Stimulated activated CD8-positive, alpha-beta memory T cell treated with anti-CD3 and anti-CD28 coated beads, Interleukin-12 subunit alpha, Interleukin-12 subunit beta, amount 100 ng/mL, for 24 hours (primary cell): Measurements from ENCODE around the gene GLP2R.

ENCODE experiments used
- DNase-seq: peaks from one replicate; pipeline ENCODE4 v3.0.0-alpha.2; 2020; ENCODE audit errors: extremely low read depth

Gene GLP2R

GRCh38 chr17:9922012-9922848, 96.5 kb downstream of the GLP2R start:
- no peak for DNase-seq

GRCh38 chr17:9924735-9925191, 99.0 kb downstream of the GLP2R start:
- no peak for DNase-seq

GRCh38 chr17:9925457-9925856, 99.7 kb downstream of the GLP2R start:
- no peak for DNase-seq

- DNase-seq, result no peak
These were observed 100.6 kb downstream of the GLP2R start for GRCh38 chr17:9926150-9926804.

GRCh38 chr17:9928601-9929333, 103.0 kb downstream of the GLP2R start:
- no peak for DNase-seq

GRCh38 chr17:9929871-9930270, 104.1 kb downstream of the GLP2R start:
- DNase-seq, result no peak

GRCh38 chr17:9931144-9931741, 105.5 kb downstream of the GLP2R start:
- no peak for DNase-seq

- no peak for DNase-seq
These were observed 106.8 kb downstream of the GLP2R start for GRCh38 chr17:9932491-9932890.

GRCh38 chr17:9934331-9934730, 108.6 kb downstream of the GLP2R start:
- DNase-seq, result no peak

GRCh38 chr17:9935408-9935807, 109.7 kb downstream of the GLP2R start:
- no peak for DNase-seq

GRCh38 chr17:9936095-9936494, 110.4 kb downstream of the GLP2R start:
- DNase-seq, result no peak

- no peak for DNase-seq
These were observed 111.6 kb downstream of the GLP2R start for GRCh38 chr17:9937241-9937761.

GRCh38 chr17:9937901-9938300, 112.2 kb downstream of the GLP2R start:
- DNase-seq, result no peak

- DNase-seq, result no peak
These were observed 113.0 kb downstream of the GLP2R start for GRCh38 chr17:9938764-9939163.

- DNase-seq, result no peak
These were observed 115.1 kb downstream of the GLP2R start for GRCh38 chr17:9940841-9941240.

GRCh38 chr17:9941305-9941704, 115.6 kb downstream of the GLP2R start:
- DNase-seq, result no peak
